Stimulated activated CD4-positive, alpha-beta T cell treated with anti-CD3 and anti-CD28 coated beads, Interleukin-15, amount 100 ng/mL, for 1 hour (primary cell): ENCODE data around the gene RXYLT1.

Experiments
- DNase-seq, 2 donors: peaks; one replicate each; pipeline ENCODE4 v3.0.0-alpha.2; 2020; ENCODE audit warnings: low read depth in 1 of 2, low spot score in 1 of 2

Gene RXYLT1

GRCh38 chr12:63843254-63843720 lies 63.6 kb downstream of the RXYLT1 start:
- no peak for DNase-seq

DNA sequence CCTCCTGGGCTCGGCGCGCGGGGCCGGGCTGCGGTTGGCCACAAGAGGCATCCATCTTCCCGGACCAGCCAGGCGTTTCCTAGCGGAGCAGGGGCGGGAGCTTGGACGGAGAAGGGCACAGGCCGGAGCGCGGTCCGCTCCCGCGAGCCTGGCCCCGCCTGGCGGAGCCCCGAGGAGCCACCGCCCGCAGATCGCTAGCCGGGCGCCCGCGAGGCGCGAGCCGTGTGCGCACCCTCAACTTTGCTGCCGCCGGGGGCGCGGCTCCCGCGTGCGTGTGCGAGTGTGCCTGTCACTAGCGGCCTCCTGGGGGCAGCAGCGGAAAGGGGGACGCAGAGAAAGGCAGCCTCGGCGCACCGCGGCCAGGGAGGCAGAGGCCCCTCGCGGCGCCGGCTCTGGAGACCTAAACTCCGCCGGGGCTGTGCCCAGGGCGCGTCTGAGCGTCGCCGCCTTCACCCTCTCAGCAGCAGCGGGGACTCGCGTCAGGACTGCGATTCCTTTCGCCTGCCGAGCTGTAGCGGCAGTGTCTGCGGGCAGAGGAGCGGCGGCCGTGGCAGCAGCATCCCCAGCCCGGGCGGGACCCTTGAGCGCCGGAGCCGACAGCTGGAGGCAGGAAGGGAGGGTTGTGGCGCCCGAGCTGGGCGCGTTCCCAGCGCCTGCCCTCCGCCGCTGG lies 64.1 kb downstream of the RXYLT1 start:
- DNase-seq = peak; percentile 51 to 69

- no peak for DNase-seq
Measured at GRCh38 chr12:63844391-63845341, 65.0 kb downstream of the RXYLT1 start, which contains the start of gene SRGAP1. TSS of gene SRGAP1 (plus strand) at chr12:63844700. CDS start at chr12:63844817, 117 bp downstream.

DNA sequence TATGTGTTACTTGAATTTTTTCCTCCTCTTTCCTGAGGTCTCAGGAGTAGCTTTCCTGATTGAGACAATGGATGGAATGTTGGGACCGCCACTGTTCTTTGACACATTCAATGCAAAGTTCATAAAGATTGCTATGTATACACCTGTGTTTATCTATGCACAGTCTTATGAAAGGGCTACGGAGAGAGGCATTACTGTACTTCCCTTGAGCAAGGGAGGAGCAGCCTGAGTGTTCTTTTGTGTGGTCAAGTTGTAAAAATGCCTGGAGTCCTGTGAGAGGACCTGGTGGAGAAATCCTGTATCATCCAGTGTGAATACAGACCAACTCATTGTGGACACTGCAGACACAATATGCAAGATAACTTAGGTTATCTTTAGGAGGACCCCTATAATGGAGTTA lies 66.0 kb downstream of the RXYLT1 start:
- no peak for DNase-seq

GRCh38 chr12:63846238-63846967 lies 66.7 kb downstream of the RXYLT1 start:
- DNase-seq = no peak

DNA sequence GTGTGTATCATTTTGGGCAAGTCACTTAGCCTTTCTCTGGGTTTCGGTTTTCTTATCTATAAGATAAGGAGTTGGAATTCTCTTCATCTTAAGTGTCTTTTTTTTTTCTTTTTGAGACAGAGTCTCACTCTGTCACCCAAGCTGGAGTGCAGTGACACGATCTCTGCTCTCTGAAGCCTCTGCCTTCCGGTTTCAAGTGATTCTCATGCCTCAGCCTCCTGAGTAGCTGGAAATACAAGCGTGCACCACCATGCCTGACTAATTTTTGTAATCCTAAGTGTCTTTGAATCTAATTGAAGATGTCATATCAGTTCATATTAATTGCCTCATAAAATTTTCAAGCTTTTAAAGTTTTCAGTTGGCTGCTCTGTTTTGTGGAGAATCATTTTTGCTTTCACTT lies 68.7 kb downstream of the RXYLT1 start:
- DNase-seq = no peak

GRCh38 chr12:63849106-63849620 lies 69.5 kb downstream of the RXYLT1 start:
- no peak for DNase-seq

- DNase-seq = no peak
Measured at GRCh38 chr12:63849641-63850040, 69.9 kb downstream of the RXYLT1 start.

GRCh38 chr12:63853978-63854377 lies 74.3 kb downstream of the RXYLT1 start:
- no peak for DNase-seq

DNA sequence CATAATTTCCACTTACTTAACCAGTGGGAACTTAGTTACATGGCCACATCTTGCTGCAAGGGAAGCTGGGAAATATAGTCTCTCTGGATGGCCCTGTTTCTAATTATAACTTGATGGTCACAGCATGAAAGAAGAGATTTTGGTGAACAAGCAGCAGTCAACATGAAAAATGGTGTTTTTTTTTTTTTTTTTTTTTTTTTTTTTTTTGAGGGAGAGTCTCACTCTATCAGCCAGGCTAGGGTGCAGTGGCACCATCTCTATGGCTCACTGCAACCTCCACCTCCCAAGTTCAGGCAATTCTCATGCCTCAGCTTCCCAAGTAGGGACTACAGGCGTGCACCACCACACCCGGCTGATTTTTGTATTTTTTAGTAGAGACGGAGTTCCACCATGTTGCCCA lies 75.6 kb downstream of the RXYLT1 start:
- DNase-seq = no peak

DNA sequence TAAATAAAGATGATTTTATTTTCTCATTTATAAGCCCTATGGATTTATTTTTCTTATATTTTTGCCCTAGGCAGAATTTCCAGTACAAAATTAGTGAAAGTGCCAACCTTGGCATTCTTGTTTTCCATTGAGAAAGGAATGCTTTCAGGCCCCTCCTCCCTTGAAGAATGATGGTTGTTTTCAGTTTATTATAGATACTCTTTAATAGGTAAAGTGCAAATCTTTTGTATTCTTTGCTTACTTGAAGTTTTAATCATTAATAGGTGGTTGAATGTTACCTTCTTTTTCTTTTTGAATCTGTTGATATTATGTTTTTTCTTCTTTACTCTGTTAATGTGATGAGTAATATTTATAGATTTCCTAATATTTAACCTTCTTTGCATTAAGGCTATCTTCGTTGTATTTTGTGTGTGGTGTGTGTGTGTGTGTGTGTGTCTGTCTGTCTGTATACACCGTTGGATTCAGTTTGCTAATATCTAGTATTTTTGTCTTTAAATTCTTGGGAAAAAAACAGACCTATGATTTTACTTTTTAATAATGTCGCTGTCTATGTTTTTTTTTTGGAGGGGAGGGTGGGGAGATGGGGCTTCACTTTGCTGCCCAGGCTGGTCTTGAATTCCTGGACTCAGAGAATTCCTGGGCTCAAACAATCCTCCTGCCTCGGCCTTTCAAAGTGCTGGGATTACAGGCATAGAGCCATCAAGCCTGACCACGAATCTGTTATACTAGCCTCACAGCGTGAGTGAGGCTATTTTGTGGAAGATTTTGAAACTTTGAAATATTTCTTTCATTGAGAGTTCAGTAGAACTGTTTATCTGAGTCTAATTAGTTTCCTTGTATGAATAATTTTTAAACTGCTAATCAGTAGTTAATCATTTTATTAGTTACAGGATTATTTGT lies 78.3 kb downstream of the RXYLT1 start:
- DNase-seq = no peak
